ENCODE measurements around the gene OVCH1. TPM values are rescaled to one million over a fixed set of nuclear protein-coding genes. Genes with fewer than 3 reads are reported as not detected.
"Not testable (repeated sequence)": the region's sequence is repeated elsewhere in the genome, so short reads cannot be mapped to it uniquely, and the experiment has no call there.

Gene OVCH1
- total RNA-seq, 1 donor from 2014 or later = not detected

- no peak overlapping the region for H3K4me3 ChIP-seq (ENCODE audit: low read depth, low read length)
- no peak for TF ChIP-seq CTCF (conservative IDR thresholded peaks at IDR 0.05; ENCODE audit: low read depth, low read length)
- no peak for DNase-seq (ENCODE audit: low read depth)
These were observed 100.7 kb downstream of the OVCH1 start for GRCh38 chr12:29396774-29397173.

GRCh38 chr12:29395356-29395755 is 102.1 kb downstream of the OVCH1 start:
- no peak overlapping the region for H3K4me3 ChIP-seq (ENCODE audit: low read depth, low read length)
- no peak for DNase-seq (ENCODE audit: low read depth)
- no peak for TF ChIP-seq CTCF (conservative IDR thresholded peaks at IDR 0.05; ENCODE audit: low read depth, low read length)

GRCh38 chr12:29390419-29390818 is 107.1 kb downstream of the OVCH1 start:
- H3K4me3 ChIP-seq (ENCODE audit: low read depth, low read length) = not testable (repeated sequence)

GRCh38 chr12:29389295-29389919 is 108.1 kb downstream of the OVCH1 start:
- no peak for DNase-seq (ENCODE audit: low read depth)
- no peak for TF ChIP-seq CTCF (conservative IDR thresholded peaks at IDR 0.05; ENCODE audit: low read depth, low read length)
- H3K4me3 ChIP-seq (ENCODE audit: low read depth, low read length) = no peak overlapping the region

More at GRCh38 chr12:29390419-29390818, 107.1 kb downstream of the OVCH1 start:
- DNase-seq (ENCODE audit: low read depth) = not testable (repeated sequence)

GRCh38 chr12:29386084-29386680 is 111.3 kb downstream of the OVCH1 start:
- not testable (repeated sequence) for H3K4me3 ChIP-seq (ENCODE audit: low read depth, low read length); DNase-seq (ENCODE audit: low read depth)

GRCh38 chr12:29385194-29385593 is 112.3 kb downstream of the OVCH1 start:
- DNase-seq (ENCODE audit: low read depth); H3K4me3 ChIP-seq (ENCODE audit: low read depth, low read length): not testable (repeated sequence)

- DNase-seq (ENCODE audit: low read depth) = no peak
- no peak overlapping the region for H3K4me3 ChIP-seq (ENCODE audit: low read depth, low read length)
- TF ChIP-seq CTCF (conservative IDR thresholded peaks at IDR 0.05; ENCODE audit: low read depth, low read length) = no peak
These were observed 115.2 kb downstream of the OVCH1 start for GRCh38 chr12:29382251-29382650.

- H3K4me3 ChIP-seq (ENCODE audit: low read depth, low read length) = peak within 1 kb of the TSS; percentile 98
- DNase-seq (ENCODE audit: low read depth) = peak; percentile 98
- no peak for TF ChIP-seq CTCF (conservative IDR thresholded peaks at IDR 0.05; ENCODE audit: low read depth, low read length)
These were observed 116.7 kb downstream of the OVCH1 start, which contains the start of gene ERGIC2 for GRCh38 chr12:29380536-29381523. TSS of gene ERGIC2 (minus strand) at chr12:29381172. CDS start at chr12:29371633, 9,539 bp downstream.

Data from epithelial cell of proximal tubule (primary cell).